ENCODE results near the gene TELO2.

Gene TELO2

DNA sequence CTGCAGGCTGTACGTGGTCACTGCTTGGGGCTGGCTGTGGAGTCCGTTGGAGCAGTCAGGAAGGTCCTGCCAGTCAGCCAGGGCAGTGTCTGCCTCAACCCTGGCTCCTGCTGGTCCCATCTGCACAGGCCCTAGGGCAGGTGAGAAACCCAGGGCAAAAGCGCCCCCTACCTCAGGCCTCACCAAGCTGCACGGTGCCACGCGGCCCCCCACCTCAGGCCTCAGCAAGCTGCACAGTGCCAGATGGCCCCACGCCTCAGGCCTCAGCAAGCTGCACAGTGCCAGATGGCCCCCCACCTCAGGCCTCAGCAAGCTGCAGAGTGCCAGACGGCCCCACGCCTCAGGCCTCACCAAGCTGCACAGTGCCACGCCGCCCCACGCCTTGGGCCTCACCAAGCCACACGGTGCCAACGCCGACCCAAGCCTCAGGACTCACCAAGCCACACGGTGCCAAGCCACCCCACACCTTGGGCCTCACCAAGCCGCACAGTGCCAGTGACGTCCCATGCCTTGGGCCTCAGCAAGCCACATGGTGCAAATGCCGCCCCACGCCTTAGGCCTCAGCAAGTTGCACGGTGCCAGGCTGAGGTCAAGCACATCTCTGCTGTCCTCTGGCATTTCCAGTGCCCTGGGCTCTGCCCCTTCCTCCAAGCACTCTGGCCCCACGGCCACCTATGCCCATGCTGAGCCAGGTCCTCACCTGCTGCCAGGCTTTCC lies 45.8 kb downstream of the TELO2 start:
- ATAC-seq = peak; percentile 10; the same call in 2 of the 3 replicates
- no peak for TF ChIP-seq POU6F1 (CRISPR knock-in tag; IDR thresholded peaks at IDR 0.05; ENCODE audit: borderline replicate concordance, low read depth)
- TF ChIP-seq, protein P1, sequence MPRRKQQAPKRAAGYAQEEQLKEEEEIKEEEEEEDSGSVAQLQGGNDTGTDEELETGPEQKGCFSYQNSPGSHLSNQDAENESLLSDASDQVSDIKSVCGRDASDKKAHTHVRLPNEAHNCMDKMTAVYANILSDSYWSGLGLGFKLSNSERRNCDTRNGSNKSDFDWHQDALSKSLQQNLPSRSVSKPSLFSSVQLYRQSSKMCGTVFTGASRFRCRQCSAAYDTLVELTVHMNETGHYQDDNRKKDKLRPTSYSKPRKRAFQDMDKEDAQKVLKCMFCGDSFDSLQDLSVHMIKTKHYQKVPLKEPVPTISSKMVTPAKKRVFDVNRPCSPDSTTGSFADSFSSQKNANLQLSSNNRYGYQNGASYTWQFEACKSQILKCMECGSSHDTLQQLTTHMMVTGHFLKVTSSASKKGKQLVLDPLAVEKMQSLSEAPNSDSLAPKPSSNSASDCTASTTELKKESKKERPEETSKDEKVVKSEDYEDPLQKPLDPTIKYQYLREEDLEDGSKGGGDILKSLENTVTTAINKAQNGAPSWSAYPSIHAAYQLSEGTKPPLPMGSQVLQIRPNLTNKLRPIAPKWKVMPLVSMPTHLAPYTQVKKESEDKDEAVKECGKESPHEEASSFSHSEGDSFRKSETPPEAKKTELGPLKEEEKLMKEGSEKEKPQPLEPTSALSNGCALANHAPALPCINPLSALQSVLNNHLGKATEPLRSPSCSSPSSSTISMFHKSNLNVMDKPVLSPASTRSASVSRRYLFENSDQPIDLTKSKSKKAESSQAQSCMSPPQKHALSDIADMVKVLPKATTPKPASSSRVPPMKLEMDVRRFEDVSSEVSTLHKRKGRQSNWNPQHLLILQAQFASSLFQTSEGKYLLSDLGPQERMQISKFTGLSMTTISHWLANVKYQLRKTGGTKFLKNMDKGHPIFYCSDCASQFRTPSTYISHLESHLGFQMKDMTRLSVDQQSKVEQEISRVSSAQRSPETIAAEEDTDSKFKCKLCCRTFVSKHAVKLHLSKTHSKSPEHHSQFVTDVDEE (CRISPR knock-in tag; IDR thresholded peaks at IDR 0.05) = no peak
- no peak for TF ChIP-seq ARNTL (CRISPR knock-in tag; IDR thresholded peaks at IDR 0.05; ENCODE audit: borderline replicate concordance, low read depth)
- TF ChIP-seq, protein P2, sequence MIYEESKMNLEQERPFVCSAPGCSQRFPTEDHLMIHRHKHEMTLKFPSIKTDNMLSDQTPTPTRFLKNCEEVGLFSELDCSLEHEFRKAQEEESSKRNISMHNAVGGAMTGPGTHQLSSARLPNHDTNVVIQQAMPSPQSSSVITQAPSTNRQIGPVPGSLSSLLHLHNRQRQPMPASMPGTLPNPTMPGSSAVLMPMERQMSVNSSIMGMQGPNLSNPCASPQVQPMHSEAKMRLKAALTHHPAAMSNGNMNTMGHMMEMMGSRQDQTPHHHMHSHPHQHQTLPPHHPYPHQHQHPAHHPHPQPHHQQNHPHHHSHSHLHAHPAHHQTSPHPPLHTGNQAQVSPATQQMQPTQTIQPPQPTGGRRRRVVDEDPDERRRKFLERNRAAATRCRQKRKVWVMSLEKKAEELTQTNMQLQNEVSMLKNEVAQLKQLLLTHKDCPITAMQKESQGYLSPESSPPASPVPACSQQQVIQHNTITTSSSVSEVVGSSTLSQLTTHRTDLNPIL (CRISPR knock-in tag; IDR thresholded peaks at IDR 0.05; ENCODE audit: low read depth) = no peak
- no peak for TF ChIP-seq ESRRG (CRISPR knock-in tag; IDR thresholded peaks at IDR 0.05)
- no peak for TF ChIP-seq ZNF70 (CRISPR knock-in tag; IDR thresholded peaks at IDR 0.05)
- TF ChIP-seq, protein P3, sequence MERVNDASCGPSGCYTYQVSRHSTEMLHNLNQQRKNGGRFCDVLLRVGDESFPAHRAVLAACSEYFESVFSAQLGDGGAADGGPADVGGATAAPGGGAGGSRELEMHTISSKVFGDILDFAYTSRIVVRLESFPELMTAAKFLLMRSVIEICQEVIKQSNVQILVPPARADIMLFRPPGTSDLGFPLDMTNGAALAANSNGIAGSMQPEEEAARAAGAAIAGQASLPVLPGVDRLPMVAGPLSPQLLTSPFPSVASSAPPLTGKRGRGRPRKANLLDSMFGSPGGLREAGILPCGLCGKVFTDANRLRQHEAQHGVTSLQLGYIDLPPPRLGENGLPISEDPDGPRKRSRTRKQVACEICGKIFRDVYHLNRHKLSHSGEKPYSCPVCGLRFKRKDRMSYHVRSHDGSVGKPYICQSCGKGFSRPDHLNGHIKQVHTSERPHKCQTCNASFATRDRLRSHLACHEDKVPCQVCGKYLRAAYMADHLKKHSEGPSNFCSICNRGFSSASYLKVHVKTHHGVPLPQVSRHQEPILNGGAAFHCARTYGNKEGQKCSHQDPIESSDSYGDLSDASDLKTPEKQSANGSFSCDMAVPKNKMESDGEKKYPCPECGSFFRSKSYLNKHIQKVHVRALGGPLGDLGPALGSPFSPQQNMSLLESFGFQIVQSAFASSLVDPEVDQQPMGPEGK (CRISPR knock-in tag; IDR thresholded peaks at IDR 0.05; ENCODE audit: borderline replicate concordance) = no peak
- TF ChIP-seq BACH2 (CRISPR knock-in tag; IDR thresholded peaks at IDR 0.05; ENCODE audit: borderline replicate concordance) = no peak
- TF ChIP-seq SNAI2 (CRISPR knock-in tag; IDR thresholded peaks at IDR 0.05) = no peak
- no peak for TF ChIP-seq PPARA (CRISPR knock-in tag; IDR thresholded peaks at IDR 0.05; ENCODE audit: borderline replicate concordance)
- TF ChIP-seq ZC3H10 (CRISPR knock-in tag; IDR thresholded peaks at IDR 0.05) = no peak
- no peak for TF ChIP-seq ZFP3 (CRISPR knock-in tag; IDR thresholded peaks at IDR 0.05)
- TF ChIP-seq GLIS3 (CRISPR knock-in tag; IDR thresholded peaks at IDR 0.05) = no peak
- no peak for TF ChIP-seq ZNF565 (CRISPR knock-in tag; conservative IDR thresholded peaks at IDR 0.05; ENCODE audit: low read depth)
- TF ChIP-seq RARB (CRISPR knock-in tag; IDR thresholded peaks at IDR 0.05) = no peak
- no peak for TF ChIP-seq ZNF8 (CRISPR knock-in tag; IDR thresholded peaks at IDR 0.05)
- no peak for TF ChIP-seq CSDC2 (CRISPR knock-in tag; IDR thresholded peaks at IDR 0.05)
- TF ChIP-seq OSR1 (CRISPR knock-in tag; IDR thresholded peaks at IDR 0.05) = no peak
- TF ChIP-seq CSRNP3 (CRISPR knock-in tag; IDR thresholded peaks at IDR 0.05) = no peak
- TF ChIP-seq TCF4 (CRISPR knock-in tag; IDR thresholded peaks at IDR 0.05; ENCODE audit: borderline replicate concordance) = no peak

DNA sequence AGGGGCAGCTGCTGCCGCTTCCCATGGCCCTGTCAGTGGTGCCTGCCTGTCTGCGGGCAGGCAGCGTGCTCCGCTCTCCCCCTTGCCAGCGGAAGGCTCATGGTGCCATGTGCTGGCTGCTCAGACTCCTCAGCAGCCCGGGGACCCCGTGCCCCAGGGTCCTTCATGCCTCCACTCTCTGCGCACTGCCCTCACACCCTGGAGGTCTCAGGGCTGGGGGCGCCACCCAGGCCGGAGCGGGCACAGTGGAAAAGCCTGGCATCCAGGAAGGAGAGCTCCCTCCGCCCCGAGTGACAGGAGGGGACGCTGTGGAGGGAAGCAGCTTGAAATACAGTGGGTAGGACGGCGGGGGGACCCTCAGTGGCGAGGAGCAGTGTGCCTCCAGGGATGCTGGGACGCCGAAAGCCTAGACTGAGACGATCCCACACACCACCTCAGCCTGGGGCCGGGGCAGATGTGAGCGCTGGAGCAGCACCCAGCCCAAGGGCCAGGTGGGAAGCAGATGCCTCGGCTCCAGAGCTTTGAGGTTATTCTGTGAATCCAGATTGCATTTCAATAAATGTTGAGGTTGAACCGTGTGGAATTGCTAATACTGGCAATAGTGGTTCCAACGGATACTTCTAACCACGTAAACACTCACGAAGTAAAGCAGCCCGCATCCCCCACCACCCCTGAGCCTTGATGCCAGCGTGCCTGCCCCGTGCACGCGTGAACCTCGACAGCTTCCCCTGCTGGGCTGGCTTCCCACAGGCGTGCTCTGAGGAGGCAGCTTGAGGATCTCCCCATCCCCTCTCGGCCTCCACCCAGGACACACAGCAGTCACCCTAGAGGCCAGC lies 46.8 kb downstream of the TELO2 start:
- no peak for ATAC-seq
- TF ChIP-seq ESRRG (CRISPR knock-in tag; IDR thresholded peaks at IDR 0.05) (no peak), RARB (CRISPR knock-in tag; IDR thresholded peaks at IDR 0.05) (no peak), PPARA (CRISPR knock-in tag; IDR thresholded peaks at IDR 0.05; ENCODE audit: borderline replicate concordance) (no peak), BACH2 (CRISPR knock-in tag; IDR thresholded peaks at IDR 0.05; ENCODE audit: borderline replicate concordance) (no peak), OSR1 (CRISPR knock-in tag; IDR thresholded peaks at IDR 0.05) (no peak), ARNTL (CRISPR knock-in tag; IDR thresholded peaks at IDR 0.05; ENCODE audit: borderline replicate concordance, low read depth) (no peak)
- TF ChIP-seq, protein P2 (CRISPR knock-in tag; IDR thresholded peaks at IDR 0.05; ENCODE audit: low read depth) = no peak
